Measurements from ENCODE around the gene KCNT2. TPM values are rescaled to one million over a fixed set of nuclear protein-coding genes. Genes with fewer than 3 reads are reported as not detected.

The KCNT2 gene
- total RNA-seq, 1 experiment from 2014 or later: 9.1 TPM

DNA sequence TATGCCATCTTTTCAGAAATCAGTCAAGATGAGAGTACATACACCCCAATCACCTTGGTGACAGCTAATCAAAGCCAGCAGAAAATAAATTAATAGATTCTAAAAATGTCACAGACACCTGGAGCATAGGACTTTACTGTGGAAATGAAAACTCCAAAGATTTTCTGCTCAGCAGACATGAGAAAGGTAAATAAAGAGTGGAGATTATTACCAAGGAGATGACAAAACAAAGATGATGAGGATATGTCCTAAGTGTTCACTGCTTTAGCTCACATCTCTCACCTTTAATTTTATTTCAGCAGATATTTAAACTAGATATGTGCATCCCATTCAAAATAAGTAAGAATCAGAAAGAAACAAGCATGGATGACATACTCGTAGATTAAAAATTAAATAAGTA lies 14.8 kb upstream of the KCNT2 start:
- no peak overlapping the region for H3K27ac Mint-ChIP-seq
- H2BK15ac ChIP-seq (ENCODE audit: low read depth, low read length): no peak overlapping the region
- no peaks in the 10 kb centered on the region for H3K79me2 ChIP-seq (ENCODE audit: insufficient read depth, low read length)
- H3K4me2 ChIP-seq (ENCODE audit: insufficient read depth, insufficient read length, low read length): no peak overlapping the region
- no peaks in the 10 kb centered on the region for H3K27me3 ChIP-seq (ENCODE audit: insufficient read depth, low read length)
- no peak overlapping the region for H3K14ac ChIP-seq (ENCODE audit: insufficient read depth, low read length)
- no peak overlapping the region for H4K5ac ChIP-seq (ENCODE audit: insufficient read length, low read depth, low read length)
- no peak overlapping the region for H3K18ac ChIP-seq (ENCODE audit: insufficient read length, low read depth, low read length)
- no peak overlapping the region for H3K56ac ChIP-seq (ENCODE audit: insufficient read length, low read depth, low read length)
- no peaks in the 10 kb centered on the region for H3K79me1 ChIP-seq (ENCODE audit: insufficient read depth, low read depth, low read length, poor library complexity, severe bottlenecking)
- no peak overlapping the region for H3T11ph ChIP-seq (ENCODE audit: low read length)
- H4K91ac ChIP-seq (ENCODE audit: insufficient read length, low read depth, low read length): no peak overlapping the region
- H3K27ac ChIP-seq (ENCODE audit: insufficient read length, low read depth, low read length): no peak overlapping the region
- no peak overlapping the region for H2BK120ac ChIP-seq (ENCODE audit: low read depth, low read length, poor library complexity, severe bottlenecking)
- no peaks in the 10 kb centered on the region for H3K27me3 Mint-ChIP-seq (ENCODE audit: low read depth)
- no peak overlapping the region for H2AFZ ChIP-seq (ENCODE audit: low read length)
- H3K4ac ChIP-seq (ENCODE audit: low read depth, low read length): no peak overlapping the region
- no peak overlapping the region for H2BK12ac ChIP-seq (ENCODE audit: insufficient read length, low read depth, low read length)
- peaks cover 0 to 3% (median 0%) of the 10 kb centered on the region in 3 experiments; a peak in 2 of 7 replicates for H3K36me3 Mint-ChIP-seq (ENCODE audit: insufficient read depth in 1 of 3, low read depth in 3 of 3)
- DNase-seq: no peak
- no peaks in the 10 kb centered on the region for H3K9me3 ChIP-seq (ENCODE audit: control insufficient read depth, low read depth, low read length)
- peaks cover 2 to 3% of the 10 kb centered on the region in 2 experiments; a peak in 3 of 5 replicates for H3K9me3 Mint-ChIP-seq
- no peak overlapping the region for H2BK5ac ChIP-seq (ENCODE audit: insufficient read length, low read length)
- H3K9ac ChIP-seq (ENCODE audit: extremely low read depth, insufficient read length, low read length): no peak overlapping the region
- no peak overlapping the region for H4K8ac ChIP-seq (replicated peaks; ENCODE audit: insufficient read length, low read depth, low read length)
- no peaks in the 10 kb centered on the region for H3K4me1 ChIP-seq (ENCODE audit: insufficient read depth, low read length)
- no peak overlapping the region for H3K23ac ChIP-seq (ENCODE audit: insufficient read length, low read depth, low read length)
- no peak overlapping the region for H2BK20ac ChIP-seq (ENCODE audit: low read depth, low read length, poor library complexity, severe bottlenecking)
- no peak overlapping the region for H2AK5ac ChIP-seq (ENCODE audit: insufficient read length, low read length)
- no peaks in the 10 kb centered on the region for H3K23me2 ChIP-seq (ENCODE audit: insufficient read length, low read depth, low read length, poor library complexity, severe bottlenecking)
- no CpG with 5 or more reads among the region's 1 CpG for WGBS (ENCODE audit: extremely low coverage, insufficient read length, low lambda C conversion rate)
- no peak for TF ChIP-seq CTCF (conservative IDR thresholded peaks at IDR 0.05)
- no peak overlapping the region for H3K4me3 Mint-ChIP-seq
- H4K20me1 ChIP-seq (ENCODE audit: control insufficient read depth, insufficient read depth, insufficient read length): no peaks in the 10 kb centered on the region
- H3K4me1 Mint-ChIP-seq: peaks cover 0 to 3% of the 10 kb centered on the region in 2 experiments; a peak in 1 of 4 replicates

Measured in H9 (cell line).